ENCODE data around the gene CCDC39.
"Not testable (repeated sequence)": the region's sequence is repeated elsewhere in the genome, so short reads cannot be mapped to it uniquely, and the experiment has no call there.

Gene CCDC39

GRCh38 chr3:180626844-180627243, 52.4 kb downstream of the CCDC39 start:
- FAIRE-seq, result no peak
- no peak for DNase-seq (ENCODE audit: insufficient read length, low spot score)

GRCh38 chr3:180624714-180625113, 54.6 kb downstream of the CCDC39 start:
- FAIRE-seq (no peak), DNase-seq (ENCODE audit: insufficient read length, low spot score) (no peak)

GRCh38 chr3:180619723-180620122, 59.6 kb downstream of the CCDC39 start:
- no peak for DNase-seq (ENCODE audit: insufficient read length, low spot score)
- no peak for FAIRE-seq

GRCh38 chr3:180618563-180618962, 60.7 kb downstream of the CCDC39 start:
- FAIRE-seq; DNase-seq (ENCODE audit: insufficient read length, low spot score): not testable (repeated sequence)

GRCh38 chr3:180617049-180617448, 62.2 kb downstream of the CCDC39 start:
- FAIRE-seq (no peak), DNase-seq (ENCODE audit: insufficient read length, low spot score) (no peak)

- DNase-seq (ENCODE audit: insufficient read length, low spot score) (no peak), FAIRE-seq (no peak)
Observed at GRCh38 chr3:180615954-180616353, 63.3 kb downstream of the CCDC39 start.

- FAIRE-seq, result no peak
- DNase-seq (ENCODE audit: insufficient read length, low spot score), result no peak
Observed at GRCh38 chr3:180612364-180612763, 66.9 kb downstream of the CCDC39 start.

- DNase-seq (ENCODE audit: insufficient read length, low spot score), result no peak
- FAIRE-seq, result no peak
Observed at GRCh38 chr3:180611006-180611405, 68.3 kb downstream of the CCDC39 start.

- DNase-seq (ENCODE audit: insufficient read length, low spot score), result peak; percentile 94
- peak; percentile 93 for FAIRE-seq
Observed at GRCh38 chr3:180601688-180602666, 77.3 kb downstream of the CCDC39 start, which contains the start of gene TTC14. Gene TTC14, plus strand, starts transcription at chr3:180602163. Its CDS starts 99 bp downstream, at chr3:180602262.

GRCh38 chr3:180600473-180600872, 78.8 kb downstream of the CCDC39 start:
- no peak for FAIRE-seq
- DNase-seq (ENCODE audit: insufficient read length, low spot score), result no peak

- no peak for DNase-seq (ENCODE audit: insufficient read length, low spot score)
- no peak for FAIRE-seq
Observed at GRCh38 chr3:180595559-180595935, 83.7 kb downstream of the CCDC39 start.

GRCh38 chr3:180594631-180595558, 84.4 kb downstream of the CCDC39 start:
- DNase-seq (ENCODE audit: insufficient read length, low spot score), result peak; percentile 20

GRCh38 chr3:180593631-180594030, 85.7 kb downstream of the CCDC39 start:
- not testable (repeated sequence) for DNase-seq (ENCODE audit: insufficient read length, low spot score); FAIRE-seq

More at GRCh38 chr3:180594631-180595558, 84.4 kb downstream of the CCDC39 start:
- FAIRE-seq, result no peak

- no peak for FAIRE-seq
- DNase-seq (ENCODE audit: insufficient read length, low spot score), result no peak
Observed at GRCh38 chr3:180590396-180590795, 88.9 kb downstream of the CCDC39 start.

- FAIRE-seq, result no peak
- DNase-seq (ENCODE audit: insufficient read length, low spot score), result no peak
Observed at GRCh38 chr3:180580934-180581333, 98.4 kb downstream of the CCDC39 start.

- DNase-seq (ENCODE audit: insufficient read length, low spot score) (no peak), FAIRE-seq (no peak)
Observed at GRCh38 chr3:180575571-180575970, 103.7 kb downstream of the CCDC39 start.

- no peak for DNase-seq (ENCODE audit: insufficient read length, low spot score)
- no peak for FAIRE-seq
Observed at GRCh38 chr3:180571831-180572598, 107.3 kb downstream of the CCDC39 start.

GRCh38 chr3:180570238-180570637, 109.1 kb downstream of the CCDC39 start:
- no peak for FAIRE-seq
- no peak for DNase-seq (ENCODE audit: insufficient read length, low spot score)

- FAIRE-seq (no peak), DNase-seq (ENCODE audit: insufficient read length, low spot score) (no peak)
Observed at GRCh38 chr3:180564676-180565075, 114.6 kb downstream of the CCDC39 start.

All from HTR-8/SVneo (cell line).